Measurements from ENCODE around the gene ELF2. TPM values are rescaled to one million over a fixed set of nuclear protein-coding genes. Genes with fewer than 3 reads are reported as not detected.
"Not testable (repeated sequence)": the region's sequence is repeated elsewhere in the genome, so short reads cannot be mapped to it uniquely, and the experiment has no call there.

Gene ELF2
- polyA plus RNA-seq, 4 donors = 8.1 to 43.3 (median 12.4) TPM

GRCh38 chr4:139176302-139177048, 543 bp downstream of the ELF2 start:
- DNase-seq = peak; percentile 67 to 89
- WGBS, 3 donors = 1% methylated on average over 45 to 89 of the region's 89 CpGs
- H3K4me3 ChIP-seq (ENCODE audit: low read depth in 1 of 3, low read length in 3 of 3) = peak overlapping the region; percentile 89 to 96 (median 93)
- H3K27ac ChIP-seq (ENCODE audit: low read depth in 1 of 3, low read length in 2 of 3) = peak overlapping the region; percentile 98 to 100 (median 99)
- no peak for FAIRE-seq
- H3K4me1 ChIP-seq (ENCODE audit: control insufficient read depth in 3 of 3, insufficient read depth in 2 of 3, low read depth in 1 of 3, low read length in 2 of 3) = no peaks in the 10 kb centered on the region
- no peaks in the 10 kb centered on the region for H3K36me3 ChIP-seq (ENCODE audit: control insufficient read depth in 3 of 3, insufficient read depth in 2 of 3, low read depth in 1 of 3, low read length in 3 of 3)
- peaks cover 0 to 3% (median 0%) of the 10 kb centered on the region in 3 donors for H3K27me3 ChIP-seq (ENCODE audit: control insufficient read depth in 3 of 3, insufficient read depth in 3 of 3, low read length in 3 of 3)
- no peaks in the 10 kb centered on the region for H3K9me3 ChIP-seq (ENCODE audit: control insufficient read depth in 2 of 2, insufficient read depth in 1 of 2, low read depth in 1 of 2, low read length in 1 of 2)

- H3K9me3 ChIP-seq (ENCODE audit: control insufficient read depth in 2 of 2, insufficient read depth in 1 of 2, low read depth in 1 of 2, low read length in 1 of 2) = no peaks in the 10 kb centered on the region
- WGBS, 3 donors = 3 to 11% (median 6%) methylated on average over 25 to 26 of the region's 26 CpGs
- H3K36me3 ChIP-seq (ENCODE audit: control insufficient read depth in 3 of 3, insufficient read depth in 2 of 3, low read depth in 1 of 3, low read length in 3 of 3) = no peaks in the 10 kb centered on the region
- no peaks in the 10 kb centered on the region for H3K4me1 ChIP-seq (ENCODE audit: control insufficient read depth in 3 of 3, insufficient read depth in 2 of 3, low read depth in 1 of 3, low read length in 2 of 3)
- H3K27ac ChIP-seq (ENCODE audit: low read depth in 1 of 3, low read length in 2 of 3) = peak overlapping the region; percentile 98 to 100 (median 99)
- no peak for FAIRE-seq
- no peak for DNase-seq
- H3K27me3 ChIP-seq (ENCODE audit: control insufficient read depth in 3 of 3, insufficient read depth in 3 of 3, low read length in 3 of 3) = peaks cover 0 to 3% (median 0%) of the 10 kb centered on the region in 3 donors
- peak overlapping the region; percentile 89 to 96 (median 93) for H3K4me3 ChIP-seq (ENCODE audit: low read depth in 1 of 3, low read length in 3 of 3)
Observed at GRCh38 chr4:139175646-139176301, 1.2 kb downstream of the ELF2 start.

GRCh38 chr4:139171876-139172691, 4.9 kb downstream of the ELF2 start:
- Histone ChIP-seq H3K27ac (ENCODE audit: low read depth in 1 of 3, low read length in 2 of 3) (no peak overlapping the region), H3K27me3 (ENCODE audit: control insufficient read depth in 3 of 3, insufficient read depth in 3 of 3, low read length in 3 of 3) (no peaks in the 10 kb centered on the region), H3K9me3 (ENCODE audit: control insufficient read depth in 2 of 2, insufficient read depth in 1 of 2, low read depth in 1 of 2, low read length in 1 of 2) (no peaks in the 10 kb centered on the region), H3K4me1 (ENCODE audit: control insufficient read depth in 3 of 3, insufficient read depth in 2 of 3, low read depth in 1 of 3, low read length in 2 of 3) (peaks cover 0 to 4% (median 0%) of the 10 kb centered on the region in 3 donors), H3K4me3 (ENCODE audit: low read depth in 1 of 3, low read length in 3 of 3) (no peak overlapping the region), H3K36me3 (ENCODE audit: control insufficient read depth in 3 of 3, insufficient read depth in 2 of 3, low read depth in 1 of 3, low read length in 3 of 3) (no peaks in the 10 kb centered on the region)
- FAIRE-seq (no peak), DNase-seq (no peak)
- 73 to 79% (median 74%) methylated on average over 7 of the region's 7 CpGs for WGBS, 3 donors

- DNase-seq = no peak
- FAIRE-seq = no peak
- H3K4me1 ChIP-seq (ENCODE audit: control insufficient read depth in 3 of 3, insufficient read depth in 2 of 3, low read depth in 1 of 3, low read length in 2 of 3) = peaks cover 0 to 4% (median 0%) of the 10 kb centered on the region in 3 donors
- no peaks in the 10 kb centered on the region for H3K36me3 ChIP-seq (ENCODE audit: control insufficient read depth in 3 of 3, insufficient read depth in 2 of 3, low read depth in 1 of 3, low read length in 3 of 3)
- 91 to 93% (median 92%) methylated on average over 6 of the region's 6 CpGs for WGBS, 3 donors
- no peaks in the 10 kb centered on the region for H3K9me3 ChIP-seq (ENCODE audit: control insufficient read depth in 2 of 2, insufficient read depth in 1 of 2, low read depth in 1 of 2, low read length in 1 of 2)
- H3K27ac ChIP-seq (ENCODE audit: low read depth in 1 of 3, low read length in 2 of 3) = no peak overlapping the region
- no peak overlapping the region for H3K4me3 ChIP-seq (ENCODE audit: low read depth in 1 of 3, low read length in 3 of 3)
- H3K27me3 ChIP-seq (ENCODE audit: control insufficient read depth in 3 of 3, insufficient read depth in 3 of 3, low read length in 3 of 3) = no peaks in the 10 kb centered on the region
Observed at GRCh38 chr4:139170932-139171331, 6.1 kb downstream of the ELF2 start.

GRCh38 chr4:139167774-139168444, 9.1 kb downstream of the ELF2 start:
- no peak for FAIRE-seq
- Histone ChIP-seq H3K4me3 (ENCODE audit: low read depth in 1 of 3, low read length in 3 of 3) (no peak overlapping the region), H3K27ac (ENCODE audit: low read depth in 1 of 3, low read length in 2 of 3) (no peak overlapping the region), H3K4me1 (ENCODE audit: control insufficient read depth in 3 of 3, insufficient read depth in 2 of 3, low read depth in 1 of 3, low read length in 2 of 3) (peaks cover 0 to 4% (median 0%) of the 10 kb centered on the region in 3 donors), H3K9me3 (ENCODE audit: control insufficient read depth in 2 of 2, insufficient read depth in 1 of 2, low read depth in 1 of 2, low read length in 1 of 2) (no peaks in the 10 kb centered on the region), H3K36me3 (ENCODE audit: control insufficient read depth in 3 of 3, insufficient read depth in 2 of 3, low read depth in 1 of 3, low read length in 3 of 3) (no peaks in the 10 kb centered on the region), H3K27me3 (ENCODE audit: control insufficient read depth in 3 of 3, insufficient read depth in 3 of 3, low read length in 3 of 3) (no peaks in the 10 kb centered on the region)
- WGBS, 3 donors = 64 to 74% (median 73%) methylated on average over 5 of the region's 5 CpGs
- DNase-seq = peak; percentile 30 to 49

- H3K27ac ChIP-seq (ENCODE audit: low read depth in 1 of 3, low read length in 2 of 3) = no peak overlapping the region
- no peak for DNase-seq
- no peak for FAIRE-seq
- 75 to 100% (median 85%) methylated on average over 1 of the region's 1 CpG for WGBS, 3 donors
- H3K4me1 ChIP-seq (ENCODE audit: control insufficient read depth in 3 of 3, insufficient read depth in 2 of 3, low read depth in 1 of 3, low read length in 2 of 3) = peaks cover 0 to 4% (median 0%) of the 10 kb centered on the region in 3 donors
- H3K4me3 ChIP-seq (ENCODE audit: low read depth in 1 of 3, low read length in 3 of 3) = no peak overlapping the region
- H3K27me3 ChIP-seq (ENCODE audit: control insufficient read depth in 3 of 3, insufficient read depth in 3 of 3, low read length in 3 of 3) = no peaks in the 10 kb centered on the region
- H3K9me3 ChIP-seq (ENCODE audit: control insufficient read depth in 2 of 2, insufficient read depth in 1 of 2, low read depth in 1 of 2, low read length in 1 of 2) = no peaks in the 10 kb centered on the region
- H3K36me3 ChIP-seq (ENCODE audit: control insufficient read depth in 3 of 3, insufficient read depth in 2 of 3, low read depth in 1 of 3, low read length in 3 of 3) = no peaks in the 10 kb centered on the region
Observed at GRCh38 chr4:139164731-139165130, 12.3 kb downstream of the ELF2 start.

- DNase-seq = no peak
- WGBS, 3 donors = 91 to 96% (median 92%) methylated on average over 2 of the region's 2 CpGs
- no peak for FAIRE-seq
- no peaks in the 10 kb centered on the region for H3K9me3 ChIP-seq (ENCODE audit: control insufficient read depth in 2 of 2, insufficient read depth in 1 of 2, low read depth in 1 of 2, low read length in 1 of 2)
- no peaks in the 10 kb centered on the region for H3K27me3 ChIP-seq (ENCODE audit: control insufficient read depth in 3 of 3, insufficient read depth in 3 of 3, low read length in 3 of 3)
- H3K4me1 ChIP-seq (ENCODE audit: control insufficient read depth in 3 of 3, insufficient read depth in 2 of 3, low read depth in 1 of 3, low read length in 2 of 3) = peaks cover 0 to 4% (median 0%) of the 10 kb centered on the region in 3 donors
- no peak overlapping the region for H3K27ac ChIP-seq (ENCODE audit: low read depth in 1 of 3, low read length in 2 of 3)
- H3K4me3 ChIP-seq (ENCODE audit: low read depth in 1 of 3, low read length in 3 of 3) = no peak overlapping the region
- no peaks in the 10 kb centered on the region for H3K36me3 ChIP-seq (ENCODE audit: control insufficient read depth in 3 of 3, insufficient read depth in 2 of 3, low read depth in 1 of 3, low read length in 3 of 3)
Observed at GRCh38 chr4:139163806-139164206, 13.2 kb downstream of the ELF2 start.

GRCh38 chr4:139157977-139158376, 19.0 kb downstream of the ELF2 start:
- H3K27ac ChIP-seq (ENCODE audit: low read depth in 1 of 3, low read length in 2 of 3); DNase-seq; H3K9me3 ChIP-seq (ENCODE audit: control insufficient read depth in 2 of 2, insufficient read depth in 1 of 2, low read depth in 1 of 2, low read length in 1 of 2); H3K4me1 ChIP-seq (ENCODE audit: control insufficient read depth in 3 of 3, insufficient read depth in 2 of 3, low read depth in 1 of 3, low read length in 2 of 3); FAIRE-seq; H3K4me3 ChIP-seq (ENCODE audit: low read depth in 1 of 3, low read length in 3 of 3); H3K36me3 ChIP-seq (ENCODE audit: control insufficient read depth in 3 of 3, insufficient read depth in 2 of 3, low read depth in 1 of 3, low read length in 3 of 3); H3K27me3 ChIP-seq (ENCODE audit: control insufficient read depth in 3 of 3, insufficient read depth in 3 of 3, low read length in 3 of 3): not testable (repeated sequence)
- 90 to 93% (median 93%) methylated on average over 9 of the region's 9 CpGs for WGBS, 3 donors
